Measurements from ENCODE around the gene TFR2. TPM values are rescaled to one million over a fixed set of nuclear protein-coding genes. Genes with fewer than 3 reads are reported as not detected.

Gene TFR2
- total and polyA plus RNA-seq, 9 donors, result 0.06 to 0.79 (median 0.18) TPM; not detected in 3

GRCh38 chr7:100604976-100605911, 36.1 kb downstream of the TFR2 start:
- peaks cover 19% of the 10 kb centered on the region for H3K4me1 ChIP-seq (ENCODE audit: insufficient read depth)
- H3K36me3 ChIP-seq, result no peaks in the 10 kb centered on the region
- intact Hi-C loops (cut with DNase I), result loop anchor here in 2 of 4 donors (2.0 to 5.0 kb wide), 3 partner anchors 18 to 72 kb away; partner anchors contain the start of genes FBXO24 (in 1 of the 2), GNB2 (in 1 of the 2) and LRCH4 (in 1 of the 2)
- WGBS, 3 donors, result 30 to 46% (median 40%) methylated on average over 61 to 68 of the region's 68 CpGs
- no peaks in the 10 kb centered on the region for H3K27me3 ChIP-seq
- no peaks in the 10 kb centered on the region for H3K9me3 ChIP-seq
- peak overlapping the region; percentile 83 to 86 for H3K27ac ChIP-seq
- TF ChIP-seq EP300 (IDR thresholded peaks at IDR 0.05) (no peak), CTCF (IDR thresholded peaks at IDR 0.05) (no peak), POLR2A (IDR thresholded peaks at IDR 0.05) (no peak)
- H3K4me3 ChIP-seq, result peak overlapping the region; percentile 75
- peak; percentile 45 to 74 (median 71) for DNase-seq

DNA sequence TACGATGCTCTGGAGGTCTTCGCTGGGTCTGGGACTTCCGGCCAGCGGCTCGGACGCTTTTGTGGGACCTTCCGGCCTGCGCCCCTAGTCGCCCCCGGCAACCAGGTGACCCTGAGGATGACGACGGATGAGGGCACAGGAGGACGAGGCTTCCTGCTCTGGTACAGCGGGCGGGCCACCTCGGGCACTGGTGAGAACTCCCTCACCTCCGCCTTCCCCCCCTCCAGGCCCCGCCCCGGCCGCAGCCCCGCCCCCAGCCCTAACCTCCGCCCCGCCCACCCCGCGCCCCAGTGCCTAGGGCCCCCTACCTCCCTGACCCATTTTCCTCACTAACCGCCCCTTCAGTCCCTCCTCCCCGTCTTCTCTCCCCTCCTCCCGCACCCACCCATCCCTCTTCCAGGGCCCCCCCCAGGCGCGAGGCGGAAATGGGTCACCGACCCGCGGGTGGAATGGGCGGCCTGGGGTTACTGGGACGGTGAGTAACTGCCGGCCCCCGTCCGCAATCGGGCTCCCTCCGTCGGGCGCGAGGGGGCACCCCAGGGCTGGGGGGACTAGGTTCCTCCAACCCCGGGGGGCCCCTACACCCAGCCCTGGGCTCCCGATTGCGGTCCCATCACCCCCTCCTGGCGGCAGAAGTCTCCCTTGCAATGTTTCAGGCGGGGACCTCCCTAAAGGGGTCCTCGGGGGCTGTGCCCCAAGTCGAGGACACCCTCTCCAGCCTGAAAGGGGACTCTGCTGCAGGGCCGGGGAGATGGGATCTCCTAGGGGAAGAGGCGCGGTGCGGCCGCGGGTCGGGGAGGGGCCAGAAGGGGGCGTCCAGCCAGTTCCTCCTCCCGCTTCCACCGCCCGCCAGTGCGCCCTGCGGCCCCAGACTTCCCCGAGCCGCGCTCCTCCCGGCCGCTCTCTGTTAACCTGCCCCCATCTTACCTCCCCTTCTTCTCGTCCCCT, 37.0 kb downstream of the TFR2 start:
- peak; percentile 79 to 88 (median 85) for DNase-seq
- H3K4me3 ChIP-seq, result peak overlapping the region; percentile 75
- 1 to 2% (median 1%) methylated on average over 56 to 67 of the region's 70 CpGs for WGBS, 3 donors

GRCh38 chr7:100603726-100604027, 37.7 kb downstream of the TFR2 start:
- Histone ChIP-seq H3K4me1 (ENCODE audit: insufficient read depth) (peaks cover 19% of the 10 kb centered on the region), H3K9me3 (no peaks in the 10 kb centered on the region), H3K27me3 (no peaks in the 10 kb centered on the region), H3K27ac (peak overlapping the region; percentile 83 to 86), H3K4me3 (peak overlapping the region; percentile 75), H3K36me3 (no peaks in the 10 kb centered on the region)
- no peak for TF ChIP-seq CTCF (IDR thresholded peaks at IDR 0.05)
- no peak for TF ChIP-seq EP300 (IDR thresholded peaks at IDR 0.05)
- no peak for TF ChIP-seq POLR2A (IDR thresholded peaks at IDR 0.05)
- intact Hi-C loops (cut with DNase I), result loop anchor here in 1 of 4 donors (2.0 to 5.0 kb wide), 2 partner anchors 17 to 69 kb away; partner anchors contain the start of genes FBXO24, GNB2 and LRCH4
- 5 to 13% (median 9%) methylated on average over 10 of the region's 10 CpGs for WGBS, 3 donors
- DNase-seq, result peak in 2 of 5 donors; percentile 38 to 42

More for the DNA sequence above, 37.0 kb downstream of the TFR2 start:
- Histone ChIP-seq H3K9me3 (no peaks in the 10 kb centered on the region), H3K4me1 (ENCODE audit: insufficient read depth) (peaks cover 19% of the 10 kb centered on the region), H3K27ac (peak overlapping the region; percentile 83 to 86), H3K27me3 (no peaks in the 10 kb centered on the region), H3K36me3 (no peaks in the 10 kb centered on the region)
- TF ChIP-seq CTCF (IDR thresholded peaks at IDR 0.05) (peak in 2 of 3 donors; percentile 39 to 76), POLR2A (IDR thresholded peaks at IDR 0.05) (peak; percentile 81), EP300 (IDR thresholded peaks at IDR 0.05) (no peak)
- intact Hi-C loops (cut with DNase I), result loop anchor here in 1 of 4 donors (2.0 to 5.0 kb wide), 2 partner anchors 18 to 68 kb away; partner anchors contain the start of genes FBXO24, GNB2 and LRCH4
